ENCODE data around the gene FURIN.
"Not testable (repeated sequence)": the region's sequence is repeated elsewhere in the genome, so short reads cannot be mapped to it uniquely, and the experiment has no call there.

FURIN gene

DNA sequence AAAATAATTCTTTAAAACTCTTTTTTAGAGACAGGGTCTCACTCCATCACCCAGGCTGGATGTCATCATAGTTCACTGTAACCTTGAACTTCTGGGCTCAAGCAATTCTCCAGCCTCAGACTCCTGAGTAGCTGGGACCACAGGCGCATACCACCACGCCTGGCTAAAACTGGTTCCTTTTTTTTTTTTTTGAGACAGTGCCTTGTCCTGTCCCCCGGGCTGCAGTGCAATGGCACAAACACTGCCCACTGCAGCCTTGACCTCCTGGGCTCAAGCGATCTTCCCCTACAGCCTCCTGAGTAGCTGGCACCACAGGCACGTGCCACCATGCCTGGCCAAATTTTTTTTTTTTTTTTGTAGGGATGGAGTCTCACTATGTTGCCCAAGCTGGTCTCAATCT is 23.7 kb upstream of the FURIN start:
- DNase-seq (ENCODE audit: low spot score), result no peak

DNA sequence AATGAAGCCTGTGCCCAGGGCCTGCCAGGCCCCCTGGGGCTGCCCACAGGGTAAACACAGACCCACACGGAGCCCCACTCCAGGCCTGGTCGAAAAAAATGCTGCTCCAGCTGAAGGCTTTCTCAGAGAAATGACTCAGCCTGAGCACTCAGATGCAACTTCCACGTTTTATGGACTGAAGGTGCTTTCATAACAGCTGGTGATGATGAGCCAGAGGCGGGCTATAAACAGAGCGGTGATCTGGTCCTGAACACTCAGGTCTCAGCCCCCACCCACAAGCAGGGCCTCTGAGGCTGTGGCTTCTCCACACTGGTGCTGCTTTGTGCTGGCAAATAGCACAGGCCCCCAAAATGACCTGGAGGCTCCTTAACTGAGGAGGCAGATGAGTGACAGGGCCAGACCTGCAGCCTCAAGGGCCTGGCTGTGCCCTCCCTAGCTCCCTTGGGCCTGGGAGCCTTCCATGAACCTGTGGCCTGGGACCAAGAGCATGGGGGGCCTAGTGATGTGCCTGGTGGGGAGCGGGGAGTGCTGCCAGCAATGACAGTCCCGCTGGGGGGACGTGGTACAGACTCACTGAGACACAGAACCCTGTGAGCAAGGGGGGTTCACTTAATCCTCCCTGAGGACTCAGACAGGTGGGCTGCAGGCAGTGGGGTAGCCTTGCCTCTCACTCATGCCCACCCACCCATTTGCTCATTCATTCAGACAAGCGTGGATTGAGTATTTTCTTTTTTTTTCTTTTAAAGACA is 23.0 kb upstream of the FURIN start:
- no peak for DNase-seq (ENCODE audit: low spot score)

DNA sequence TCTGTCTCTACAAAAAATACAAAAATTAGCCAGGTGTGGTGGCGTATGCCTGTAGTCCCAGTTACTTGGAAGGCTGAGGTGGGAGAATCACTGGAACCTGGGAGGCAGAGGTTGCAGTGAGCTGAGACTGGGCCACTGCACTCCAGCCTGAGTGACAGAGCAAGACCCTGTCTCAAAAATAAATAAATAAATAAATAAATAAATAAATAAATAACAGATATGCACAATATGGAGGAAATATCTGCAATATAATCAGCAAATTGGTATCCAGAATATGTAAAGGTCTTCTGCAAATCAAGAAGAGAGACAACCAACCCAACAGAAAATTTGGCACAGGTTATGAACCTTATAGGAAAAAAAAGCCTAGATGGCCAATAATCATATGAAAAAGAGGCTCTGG is 19.0 kb upstream of the FURIN start:
- not testable (repeated sequence) for DNase-seq (ENCODE audit: low spot score)

DNA sequence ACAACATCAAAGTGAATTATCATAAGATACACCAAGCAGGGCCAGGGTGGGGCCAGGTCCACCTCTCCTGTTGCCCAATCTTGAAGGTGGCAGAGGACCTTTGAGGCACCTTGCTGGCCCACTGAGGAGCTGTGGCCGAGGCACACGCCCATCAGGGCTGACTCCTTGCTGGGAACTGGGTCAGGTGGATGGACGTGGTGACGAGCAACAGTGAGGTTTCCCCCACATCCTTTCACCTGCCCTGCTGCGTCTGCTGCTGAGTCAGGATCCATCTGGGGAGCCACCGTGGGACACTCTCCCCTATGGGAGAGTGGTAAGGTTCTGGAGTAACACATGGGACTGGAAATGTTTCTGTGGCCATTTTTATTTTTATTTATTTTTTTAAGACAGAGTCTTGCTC is 17.3 kb upstream of the FURIN start:
- DNase-seq (ENCODE audit: low spot score), result no peak

DNA sequence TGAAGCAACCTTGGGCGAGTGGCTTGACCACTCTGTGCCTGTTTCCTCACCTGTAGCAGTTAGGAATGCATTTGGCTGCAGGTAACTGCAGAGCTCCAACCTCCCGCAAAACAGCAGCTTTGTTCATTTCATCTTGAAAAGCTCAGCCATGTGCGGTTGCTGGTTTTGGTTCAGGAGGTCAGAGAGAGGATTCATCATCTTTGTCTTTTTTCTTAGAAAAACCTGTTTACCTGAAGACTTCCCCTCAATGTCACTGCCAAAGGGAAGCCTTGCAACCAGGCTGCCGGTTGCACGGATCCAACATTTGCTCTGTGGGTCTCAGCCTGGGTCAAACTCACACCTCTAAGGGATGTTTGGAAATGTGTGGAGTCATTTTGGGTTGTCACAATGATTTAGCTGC is 16.4 kb upstream of the FURIN start:
- DNase-seq (ENCODE audit: low spot score), result no peak

DNA sequence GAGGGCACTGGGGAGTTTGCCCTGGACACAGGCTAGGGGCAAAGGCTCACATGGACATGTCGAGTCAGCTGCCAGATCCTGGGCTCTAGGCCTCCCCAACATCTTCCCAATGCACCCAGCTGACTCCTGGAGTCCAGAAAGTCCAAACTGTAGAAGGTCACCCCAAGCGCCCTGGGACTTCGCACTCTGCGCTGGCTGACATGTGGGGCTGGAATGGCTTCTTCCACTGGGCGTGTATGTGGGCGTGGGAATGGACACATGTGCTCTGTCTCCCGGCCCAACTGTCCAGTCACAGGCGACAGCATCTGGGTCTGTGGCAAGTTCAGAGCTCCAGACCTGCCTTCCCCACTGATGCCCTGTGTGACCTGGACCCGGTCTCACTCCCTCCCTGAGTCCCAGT is 13.2 kb upstream of the FURIN start:
- no peak for DNase-seq (ENCODE audit: low spot score)

DNA sequence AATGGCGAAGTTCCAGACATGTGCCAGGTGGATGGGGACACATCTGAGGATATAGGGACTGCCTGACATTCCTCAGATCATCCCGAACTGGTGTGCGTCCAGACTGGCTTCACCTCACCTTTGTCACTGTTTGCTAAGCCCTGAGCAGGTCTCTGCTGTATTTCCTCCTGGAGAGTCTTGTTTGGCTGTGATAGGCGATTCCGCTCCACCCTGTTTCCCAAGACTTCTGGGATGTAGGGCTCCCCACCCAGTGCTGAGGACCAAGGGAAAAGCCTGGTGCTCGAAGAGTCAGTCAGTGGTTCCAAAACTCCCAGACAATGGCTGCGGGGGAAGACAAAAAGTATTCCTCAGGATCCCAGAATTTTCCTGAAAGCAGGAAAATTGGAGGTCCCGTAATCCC is 11.1 kb upstream of the FURIN start:
- DNase-seq (ENCODE audit: low spot score), result no peak

DNA sequence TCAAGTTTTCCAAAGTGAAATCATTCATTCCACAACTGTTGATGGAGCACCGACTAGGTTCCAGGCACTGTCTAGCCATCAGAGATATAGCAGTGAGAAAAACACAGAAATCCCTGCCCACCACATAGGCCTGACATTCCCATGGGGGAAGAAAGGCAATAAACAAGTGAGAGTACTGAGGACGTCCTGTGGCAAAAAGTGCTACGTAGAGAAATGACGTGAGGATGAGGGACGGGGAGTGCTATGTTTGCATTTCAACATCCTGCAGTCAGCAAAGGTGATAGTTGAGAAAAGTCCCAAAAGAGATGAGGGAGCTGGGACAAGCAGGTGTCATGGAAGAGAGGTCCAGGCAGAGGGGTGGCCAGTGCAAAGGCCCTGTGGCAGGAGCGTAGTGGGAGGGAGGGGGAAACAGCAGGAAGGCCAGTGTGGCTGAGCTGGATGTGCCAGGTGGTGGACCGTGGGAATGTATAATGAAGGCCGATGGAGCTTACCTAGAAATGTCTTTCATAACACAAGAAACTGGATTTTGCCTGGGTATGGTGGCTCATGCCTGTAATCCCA is 10.4 kb upstream of the FURIN start:
- no peak for DNase-seq (ENCODE audit: low spot score)

DNA sequence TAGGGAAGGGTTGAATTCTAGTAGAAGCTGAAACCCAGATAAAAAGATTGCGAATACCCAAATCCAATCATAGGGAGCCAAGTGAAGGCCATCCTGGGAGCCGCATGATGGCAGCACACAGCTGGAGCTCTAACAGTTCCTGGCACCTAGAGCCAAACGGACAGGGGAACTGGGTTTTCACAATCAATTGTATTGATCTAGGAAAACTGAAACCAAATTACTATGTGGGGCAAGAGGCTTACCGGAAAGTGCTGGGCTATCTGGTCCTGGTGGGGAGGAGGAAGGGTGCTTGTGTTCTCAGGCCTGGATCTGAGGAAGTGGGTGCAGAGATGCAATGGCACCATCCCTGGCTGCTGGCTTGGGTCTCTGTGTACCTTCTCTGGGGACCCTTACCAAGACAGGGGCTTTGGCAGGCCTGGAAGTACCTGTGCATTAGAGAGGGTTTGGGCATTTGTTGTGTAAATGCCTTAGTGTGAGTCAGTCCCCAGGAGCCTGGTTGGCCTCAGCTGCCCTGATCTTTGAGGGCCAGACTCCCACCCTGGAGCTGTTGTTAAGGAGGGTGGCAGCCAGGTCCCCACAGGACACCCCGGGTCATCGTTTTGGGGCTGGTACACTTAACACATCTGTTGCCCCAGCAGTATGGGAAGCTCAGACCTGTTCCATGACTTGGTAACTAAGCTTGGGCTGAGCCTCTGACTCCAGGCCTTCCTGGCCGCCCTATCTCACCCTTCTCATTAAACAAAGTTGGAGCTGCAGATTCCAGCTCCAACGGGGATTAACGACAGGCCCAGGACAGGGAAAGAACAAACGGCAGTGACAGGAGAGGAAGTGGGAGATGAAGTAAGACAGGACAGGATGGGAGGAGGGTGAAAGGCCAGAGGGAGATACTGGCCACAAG is 8.9 kb upstream of the FURIN start:
- no peak for DNase-seq (ENCODE audit: low spot score)

DNA sequence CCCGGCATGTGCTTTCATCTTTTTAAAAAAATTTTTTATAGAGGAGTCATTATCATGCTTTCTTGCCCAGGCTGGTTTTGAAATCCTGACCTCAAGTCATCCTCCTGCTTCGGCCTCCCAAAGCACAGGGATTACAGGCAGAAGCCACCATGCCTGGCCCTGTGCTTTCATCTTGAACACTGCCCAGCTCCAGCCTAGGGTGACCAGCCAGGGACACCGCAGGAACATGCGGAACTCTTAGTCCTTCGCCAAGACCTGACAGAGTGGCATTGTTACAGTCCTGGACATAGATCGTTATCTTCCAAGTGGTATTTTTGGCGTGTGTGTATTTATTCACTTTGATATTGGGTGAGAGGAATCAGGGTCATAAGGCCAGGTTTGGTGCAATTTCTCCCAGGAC is 7.9 kb upstream of the FURIN start:
- DNase-seq (ENCODE audit: low spot score), result no peak

DNA sequence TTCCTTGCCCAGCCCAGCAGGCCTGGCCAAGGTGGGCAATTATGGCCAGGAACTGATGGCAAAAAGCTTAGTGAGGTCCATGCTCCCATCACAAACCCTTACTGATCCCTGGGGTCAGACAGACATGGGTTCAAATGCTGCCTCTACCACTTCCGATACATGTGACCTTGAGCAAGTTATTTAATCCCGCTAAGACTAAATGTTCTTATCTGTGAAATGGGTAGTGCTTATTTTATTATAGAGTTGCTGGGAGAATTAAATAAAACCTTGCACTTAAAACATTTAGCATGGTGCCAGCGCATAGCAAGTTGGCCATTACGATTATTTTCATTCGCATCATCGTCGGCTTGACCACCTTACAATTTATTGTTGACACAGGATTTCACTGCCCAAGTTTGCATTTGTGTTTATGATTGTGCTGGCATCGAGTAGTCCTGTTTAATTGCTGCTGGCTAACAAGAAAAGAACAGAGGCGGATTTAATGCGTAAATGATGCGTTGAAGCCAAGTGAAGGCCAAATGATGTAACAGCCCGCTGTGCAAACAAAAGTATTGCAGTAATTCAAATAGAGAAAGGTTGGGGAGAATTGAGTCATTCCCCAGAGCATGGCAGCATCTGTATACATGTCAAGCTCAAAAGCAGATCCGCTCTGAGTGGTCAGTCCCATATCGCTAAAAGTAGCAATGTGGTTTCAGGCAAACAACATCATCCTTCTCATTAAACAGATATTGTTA is 7.3 kb upstream of the FURIN start:
- DNase-seq (ENCODE audit: low spot score), result no peak

DNA sequence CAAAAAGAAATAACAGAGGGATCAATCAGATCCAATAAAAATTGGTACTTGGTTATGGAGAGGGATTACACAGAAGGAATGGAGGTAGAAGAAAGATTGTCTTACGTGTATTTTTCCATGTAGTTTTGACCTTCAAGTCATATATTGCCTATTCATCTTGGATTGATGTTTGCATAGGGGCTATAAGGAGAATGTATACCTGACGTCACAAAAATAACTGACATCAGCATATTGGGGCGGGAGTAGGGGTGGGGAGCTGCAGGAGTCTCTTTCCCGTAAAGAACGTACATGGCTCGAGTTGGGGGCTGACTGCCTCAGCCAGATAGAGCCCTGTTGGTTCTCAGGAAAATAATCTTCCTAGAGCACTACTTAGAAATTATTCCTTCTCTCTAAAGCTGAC is 5.9 kb upstream of the FURIN start:
- DNase-seq (ENCODE audit: low spot score), result no peak

DNA sequence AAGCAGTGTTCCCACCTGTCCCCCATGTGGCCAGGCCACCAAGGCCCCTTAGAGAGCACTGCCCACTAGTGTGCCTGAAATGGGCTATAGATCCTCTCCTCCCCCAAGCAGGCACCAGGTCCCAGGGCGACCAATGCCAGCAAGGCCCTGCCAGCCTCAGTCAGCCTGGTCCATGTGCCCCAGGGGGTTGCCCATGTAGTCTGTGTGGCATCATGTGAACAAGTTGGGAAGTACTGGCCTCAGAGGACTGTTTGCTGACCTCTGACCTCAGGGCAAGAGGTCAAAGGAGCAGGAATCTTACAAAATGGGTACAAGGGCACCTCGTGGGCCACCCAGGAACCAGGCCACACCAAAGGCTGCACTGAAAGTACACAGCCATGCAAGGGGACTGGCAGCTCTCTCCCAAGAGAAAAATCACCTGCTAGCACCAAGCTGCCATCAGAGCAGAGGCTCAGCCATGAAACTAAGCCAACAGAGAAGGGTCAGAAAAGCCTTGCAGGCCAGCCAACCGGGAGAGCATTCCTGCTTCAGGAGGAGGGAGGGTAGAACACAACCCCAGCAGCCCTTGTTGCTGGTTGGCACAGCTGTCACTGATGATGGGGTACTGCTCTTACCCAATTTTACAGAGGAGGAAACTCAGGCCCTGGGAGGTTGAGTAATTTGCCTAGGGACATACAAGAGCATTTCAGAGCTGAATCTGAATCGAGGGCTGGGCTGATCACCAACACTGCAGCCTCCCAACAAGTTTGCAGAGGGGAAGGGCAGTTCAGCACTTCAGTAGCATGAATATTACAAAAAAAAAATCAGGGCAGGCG is 5.2 kb upstream of the FURIN start:
- no peak for DNase-seq (ENCODE audit: low spot score)

DNA sequence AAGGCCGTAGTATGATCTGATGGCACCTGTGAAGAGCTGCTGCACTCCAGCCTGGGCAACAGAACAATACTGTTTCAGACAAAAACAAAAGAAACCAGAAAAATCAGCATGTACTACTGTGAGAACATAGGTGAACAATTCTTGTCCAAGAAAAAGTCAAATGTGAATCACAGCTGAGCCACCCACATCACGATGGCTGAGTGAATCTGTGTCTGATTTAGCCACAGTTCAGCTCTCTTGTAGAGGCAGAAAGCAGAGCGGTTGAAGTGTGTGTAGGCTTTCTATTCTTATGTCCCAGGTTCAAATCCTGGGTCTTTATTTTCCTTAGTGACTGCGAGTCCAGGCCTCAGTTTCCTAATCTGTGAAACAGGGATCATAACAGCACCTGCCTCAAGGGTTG is 4.4 kb upstream of the FURIN start:
- DNase-seq (ENCODE audit: low spot score), result no peak

DNA sequence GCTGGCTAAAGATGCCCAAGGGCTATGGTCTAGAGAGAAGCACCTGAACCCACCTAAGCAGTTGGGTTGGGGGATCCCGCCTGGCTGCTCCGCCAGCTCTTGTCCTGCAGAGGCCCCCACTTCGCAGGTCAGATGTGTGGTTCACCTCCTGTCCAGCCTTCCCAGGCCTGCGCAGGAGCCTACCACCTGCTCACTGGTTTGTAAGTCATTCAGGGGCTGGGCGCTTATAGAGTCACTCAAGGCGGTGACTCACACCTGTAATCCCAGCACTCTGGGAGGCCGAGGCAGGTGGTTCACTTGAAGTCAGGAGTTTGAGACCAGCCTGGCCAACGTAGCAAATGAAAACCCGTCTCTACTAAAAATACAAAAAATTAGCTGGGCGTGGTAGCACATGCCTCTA is 3.9 kb upstream of the FURIN start:
- no peak for DNase-seq (ENCODE audit: low spot score)

DNA sequence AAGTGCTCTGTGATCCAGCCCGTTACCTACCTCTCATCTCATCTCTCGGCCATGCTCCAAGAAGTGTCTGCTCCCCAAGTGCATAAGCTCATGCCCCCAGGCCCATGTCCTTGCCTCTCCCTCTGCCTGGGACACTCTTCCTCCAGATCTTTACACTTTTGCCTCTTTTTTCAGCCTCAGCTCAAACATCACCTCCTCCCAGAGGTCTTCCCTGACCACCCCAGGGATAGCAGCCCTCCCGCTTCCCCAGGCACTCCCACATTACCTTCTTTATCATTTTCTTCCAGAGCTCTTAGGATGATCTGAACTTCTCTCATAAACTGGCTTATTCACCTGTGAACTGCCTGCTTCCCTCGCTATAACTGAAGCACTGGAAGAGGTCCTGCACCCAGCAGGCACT is 2.7 kb upstream of the FURIN start:
- DNase-seq (ENCODE audit: low spot score), result no peak

DNA sequence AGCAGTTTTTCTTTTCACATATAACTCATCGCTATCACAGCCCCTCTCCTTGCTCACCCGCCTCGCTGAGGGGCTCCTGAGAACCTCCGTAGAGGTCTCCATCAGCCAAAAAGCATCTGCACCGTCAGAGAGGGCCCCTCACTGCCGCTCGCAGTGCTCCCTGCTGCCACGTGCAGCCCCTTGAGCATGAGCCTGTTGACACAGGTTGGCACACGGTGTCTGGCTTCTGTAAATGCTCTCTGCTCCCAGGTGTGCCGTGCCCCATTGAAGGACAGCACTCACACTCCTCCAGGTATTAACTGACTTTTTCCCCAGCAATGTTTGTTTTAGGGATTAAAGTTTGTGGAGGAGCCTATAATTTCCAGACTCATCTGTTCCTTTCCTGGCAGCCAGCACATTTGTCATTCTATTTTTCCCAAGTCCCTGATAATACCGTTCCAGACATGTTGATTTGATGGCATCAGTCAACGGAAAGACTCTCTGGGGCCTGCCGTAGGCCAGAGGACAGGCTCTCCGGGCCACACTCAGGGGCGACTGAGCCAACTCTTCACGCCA is 2.1 kb upstream of the FURIN start:
- DNase-seq (ENCODE audit: low spot score), result no peak

DNA sequence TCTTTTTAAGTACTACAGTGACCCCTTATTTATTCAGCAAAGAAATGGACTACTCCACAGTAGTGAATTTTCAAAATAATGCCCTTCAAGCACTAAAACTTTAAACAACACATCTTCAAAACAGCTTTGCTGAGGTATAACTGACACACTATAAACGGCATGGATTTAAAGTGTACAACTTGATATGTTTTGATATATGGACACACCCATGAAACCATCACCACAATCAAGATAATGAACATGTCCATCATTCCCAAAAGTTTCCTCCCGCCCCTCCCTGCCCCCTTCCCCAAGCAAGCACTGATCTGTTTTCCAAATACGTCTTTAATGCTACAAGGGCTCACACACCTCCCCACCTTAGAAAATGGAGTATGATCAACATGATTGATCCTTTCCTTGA is 1.6 kb upstream of the FURIN start:
- no peak for DNase-seq (ENCODE audit: low spot score)

DNA sequence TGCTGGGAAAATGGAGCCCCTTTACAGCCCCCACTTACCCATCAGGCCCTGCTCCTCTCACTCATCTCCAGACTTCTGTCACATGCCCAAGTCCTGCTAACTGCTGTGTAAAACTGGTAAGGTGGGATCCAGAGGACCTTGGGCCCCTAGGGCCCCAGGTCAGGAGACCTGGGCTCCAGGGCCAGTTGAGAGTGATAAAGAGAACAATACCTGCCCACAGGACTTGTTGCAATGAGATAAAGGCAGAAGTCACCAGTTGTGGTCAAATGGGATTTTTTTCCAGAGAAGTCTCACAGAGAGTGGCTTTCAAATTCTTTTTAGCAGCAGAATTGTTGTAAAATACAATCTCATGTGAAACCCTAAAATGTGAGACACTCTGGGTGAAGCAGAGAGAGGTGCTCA is 753 bp downstream of the FURIN start:
- DNase-seq (ENCODE audit: low spot score), result no peak

DNA sequence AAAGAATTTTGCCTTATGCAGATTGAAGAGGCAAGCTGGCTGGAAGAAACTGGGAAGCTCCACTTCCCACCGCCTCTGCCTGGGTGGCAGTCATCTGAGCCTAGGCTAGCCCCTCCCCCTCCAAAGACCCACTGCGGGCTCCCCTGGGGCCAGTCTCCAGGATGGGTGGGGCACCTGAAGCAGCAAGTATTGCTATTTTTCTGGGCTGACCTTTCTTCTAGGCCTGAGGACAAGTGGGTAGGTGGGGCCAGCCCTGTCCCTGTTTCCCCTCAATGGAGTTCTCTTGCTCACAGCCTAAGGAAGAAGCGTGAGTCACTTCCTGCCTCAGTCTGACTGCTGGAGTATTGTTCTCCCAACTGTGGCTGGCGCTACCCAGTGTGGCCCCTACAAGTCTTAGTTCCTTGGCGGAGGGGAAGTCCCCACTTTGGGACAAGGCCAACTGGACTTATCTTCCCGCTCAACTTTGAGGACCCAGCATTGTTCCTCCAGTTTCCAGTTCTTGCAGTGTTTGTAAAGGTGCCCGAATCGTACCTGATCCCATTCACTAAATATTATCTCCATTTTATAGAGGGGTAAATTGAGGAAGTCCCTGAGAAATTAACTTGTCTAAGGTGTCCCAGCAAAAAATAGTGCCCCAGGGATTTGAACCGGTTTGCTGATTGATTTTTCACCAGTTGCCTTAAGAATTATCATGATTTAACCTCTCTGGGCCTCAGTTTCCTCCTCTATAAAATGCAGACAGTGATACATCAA is 1.4 kb downstream of the FURIN start:
- peak; percentile 66 for DNase-seq (ENCODE audit: low spot score)

All from Ammon's horn (tissue), 1 donor.